Hepatocyte (in vitro differentiated cells): ENCODE data around the gene STX11. TPM values are rescaled to one million over a fixed set of nuclear protein-coding genes. Genes with fewer than 3 reads are reported as not detected.

Source experiments
- DNase-seq: peaks from one replicate; pipeline ENCODE4 v3.0.0-alpha.2; 2016; ENCODE audit warnings: low spot score
- H2AFZ ChIP-seq: fragments of 200-600 bp; sonication (generic); 2 replicates; pipeline ENCODE4 v1.6.0; 2016; ENCODE audit warnings: antibody characterized with exemption, mild to moderate bottlenecking
- H3K27ac ChIP-seq: fragments of 200-600 bp; sonication (generic); 2 replicates; pipeline ENCODE4 v1.5.1; 2016; ENCODE audit warnings: mild to moderate bottlenecking
- H3K27me3 ChIP-seq: fragments of 200-600 bp; sonication (generic); 2 replicates; pipeline ENCODE4 v1.6.1; 2016
- H3K36me3 ChIP-seq: fragments of 200-600 bp; sonication (generic); replicated peaks from 2 replicates; pipeline ENCODE4 v1.5.1; 2016; ENCODE audit warnings: low read depth; ENCODE audit not compliant: insufficient read depth
- H3K4me1 ChIP-seq: fragments of 200-600 bp; sonication (generic); 2 replicates; pipeline ENCODE4 v1.5.1; 2016; ENCODE audit warnings: mild to moderate bottlenecking, moderate library complexity; ENCODE audit not compliant: insufficient read depth
- H3K4me2 ChIP-seq: fragments of 200-600 bp; sonication (generic); 2 replicates; pipeline ENCODE4 v1.6.0; 2016
- H3K4me3 ChIP-seq: fragments of 200-600 bp; sonication (generic); 2 replicates; pipeline ENCODE4 v1.5.1; 2016; ENCODE audit warnings: mild to moderate bottlenecking
- H3K79me2 ChIP-seq: fragments of 200-600 bp; sonication (generic); 2 replicates; pipeline ENCODE4 v1.6.0; 2017; ENCODE audit warnings: mild to moderate bottlenecking
- H3K9me2 ChIP-seq: fragments of 200-600 bp; sonication (generic); replicated peaks from 2 replicates; pipeline ENCODE4 v1.6.0; 2017; ENCODE audit warnings: mild to moderate bottlenecking; ENCODE audit not compliant: insufficient read depth
- H3K9me3 ChIP-seq: fragments of 200-600 bp; sonication (generic); 2 replicates; pipeline ENCODE4 v1.5.1; 2016; ENCODE audit warnings: low read depth, mild to moderate bottlenecking
- H4K20me1 ChIP-seq: fragments of 200-600 bp; sonication (generic); 2 replicates; pipeline ENCODE4 v1.6.0; 2016; ENCODE audit warnings: mild to moderate bottlenecking; ENCODE audit not compliant: insufficient read depth, poor library complexity, severe bottlenecking
- EZH2 ChIP-seq: fragments of 200-600 bp; sonication (generic); IDR thresholded peaks from 2 replicates; pipeline ENCODE4 v1.6.1; 2016; ENCODE audit warnings: antibody characterized with exemption, mild to moderate bottlenecking, borderline replicate concordance
- EZH2phosphoT487 ChIP-seq: fragments of 200-600 bp; sonication (generic); IDR thresholded peaks from one replicate; pipeline ENCODE4 v1.6.1; 2018; ENCODE audit warnings: antibody characterized with exemption, mild to moderate bottlenecking, low read depth, moderate library complexity; ENCODE audit not compliant: unreplicated experiment, severe bottlenecking
- WGBS: methylation state at CpG from one replicate; pipeline ENCODE4 v1.1.6; 2016; ENCODE audit warnings: low lambda C conversion rate; ENCODE audit errors: missing lambda C conversion rate; 5-methylcytosine and 5-hydroxymethylcytosine counted together
- polyA plus RNA-seq: library from polyadenylated mRNA; unstranded; fragments of >200 nt; fragmentation: Nextera tagmentation; extraction: Ambion mirVana; gene quantifications from 2 replicates; pipeline ENCODE4 v1.2.1, GENCODE V29; 2016
- total RNA-seq: library from RNA; depleted of rRNA; stranded (reverse); fragments of >200 nt; gene quantifications from 2 replicates; pipeline ENCODE4 v1.2.3, GENCODE V29; 2014
- TF ChIP-seq, protein P1 (sequence below): fragments of 200-600 bp; sonication (generic); IDR thresholded peaks from 2 replicates; pipeline ENCODE4 v1.5.1; 2016; ENCODE audit warnings: antibody characterized with exemption, mild to moderate bottlenecking; ENCODE audit not compliant: poor library complexity

STX11 gene
- total and polyA plus RNA-seq, 2 experiments from 2014 or later: 0.27 to 0.48 TPM

GRCh38 chr6:144143878-144144277, 6.4 kb upstream of the STX11 start:
- Histone ChIP-seq H3K27me3 (peaks cover 16% of the 10 kb centered on the region), H3K4me3 (no peak overlapping the region), H3K79me2 (no peaks in the 10 kb centered on the region), H3K4me1 (no peaks in the 10 kb centered on the region), H3K27ac (no peak overlapping the region), H3K9me3 (no peaks in the 10 kb centered on the region), H4K20me1 (no peaks in the 10 kb centered on the region), H3K4me2 (no peak overlapping the region), H2AFZ (no peak overlapping the region), H3K36me3 (no peaks in the 10 kb centered on the region), H3K9me2 (no peaks in the 10 kb centered on the region)
- no peak for DNase-seq
- TF ChIP-seq EZH2phosphoT487 (no peak), EZH2 (no peak)
- TF ChIP-seq, protein P1, sequence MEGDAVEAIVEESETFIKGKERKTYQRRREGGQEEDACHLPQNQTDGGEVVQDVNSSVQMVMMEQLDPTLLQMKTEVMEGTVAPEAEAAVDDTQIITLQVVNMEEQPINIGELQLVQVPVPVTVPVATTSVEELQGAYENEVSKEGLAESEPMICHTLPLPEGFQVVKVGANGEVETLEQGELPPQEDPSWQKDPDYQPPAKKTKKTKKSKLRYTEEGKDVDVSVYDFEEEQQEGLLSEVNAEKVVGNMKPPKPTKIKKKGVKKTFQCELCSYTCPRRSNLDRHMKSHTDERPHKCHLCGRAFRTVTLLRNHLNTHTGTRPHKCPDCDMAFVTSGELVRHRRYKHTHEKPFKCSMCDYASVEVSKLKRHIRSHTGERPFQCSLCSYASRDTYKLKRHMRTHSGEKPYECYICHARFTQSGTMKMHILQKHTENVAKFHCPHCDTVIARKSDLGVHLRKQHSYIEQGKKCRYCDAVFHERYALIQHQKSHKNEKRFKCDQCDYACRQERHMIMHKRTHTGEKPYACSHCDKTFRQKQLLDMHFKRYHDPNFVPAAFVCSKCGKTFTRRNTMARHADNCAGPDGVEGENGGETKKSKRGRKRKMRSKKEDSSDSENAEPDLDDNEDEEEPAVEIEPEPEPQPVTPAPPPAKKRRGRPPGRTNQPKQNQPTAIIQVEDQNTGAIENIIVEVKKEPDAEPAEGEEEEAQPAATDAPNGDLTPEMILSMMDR: no peak

- H4K20me1 ChIP-seq: no peaks in the 10 kb centered on the region
- no peaks in the 10 kb centered on the region for H3K79me2 ChIP-seq
- peaks cover 26% of the 10 kb centered on the region for H3K27me3 ChIP-seq
- DNase-seq: no peak
- no peak overlapping the region for H3K4me2 ChIP-seq
- H3K4me1 ChIP-seq: peaks cover 4% of the 10 kb centered on the region
- H3K9me3 ChIP-seq: no peaks in the 10 kb centered on the region
- TF ChIP-seq EZH2 (no peak), EZH2phosphoT487 (no peak)
- TF ChIP-seq, protein P1: no peak
- H3K9me2 ChIP-seq: no peaks in the 10 kb centered on the region
- H2AFZ ChIP-seq: no peak overlapping the region
- no peak overlapping the region for H3K4me3 ChIP-seq
- WGBS: 95% methylated on average over 1 of the region's 1 CpG
- no peaks in the 10 kb centered on the region for H3K36me3 ChIP-seq
- no peak overlapping the region for H3K27ac ChIP-seq
These were observed 5.3 kb upstream of the STX11 start for GRCh38 chr6:144144996-144145395.

DNA sequence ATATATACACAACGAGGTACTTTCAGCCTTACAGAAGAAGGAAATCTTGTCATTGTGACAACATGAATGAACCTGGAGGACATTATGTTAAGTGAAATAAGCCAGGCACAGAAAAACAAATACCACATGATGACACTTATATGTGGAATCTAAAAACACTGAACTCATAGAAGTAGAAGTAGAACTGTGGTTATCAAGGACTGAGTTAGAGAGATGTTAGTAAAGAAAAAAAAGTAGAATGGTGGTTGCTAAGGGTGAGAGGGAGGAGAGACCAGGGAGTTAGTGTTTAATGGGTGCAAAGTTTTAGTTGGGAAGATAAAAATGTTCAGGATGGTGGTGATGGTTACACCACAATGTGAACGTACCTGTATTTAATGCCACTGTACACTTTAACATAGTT, 4.8 kb upstream of the STX11 start:
- Histone ChIP-seq H2AFZ (no peak overlapping the region), H3K4me1 (peaks cover 4% of the 10 kb centered on the region), H3K4me2 (no peak overlapping the region), H3K9me3 (no peaks in the 10 kb centered on the region), H3K36me3 (no peaks in the 10 kb centered on the region), H3K79me2 (no peaks in the 10 kb centered on the region), H4K20me1 (no peaks in the 10 kb centered on the region), H3K27ac (no peak overlapping the region), H3K9me2 (no peaks in the 10 kb centered on the region), H3K27me3 (peaks cover 28% of the 10 kb centered on the region), H3K4me3 (no peak overlapping the region)
- 81% methylated on average over 2 of the region's 2 CpGs for WGBS
- TF ChIP-seq EZH2 (no peak), EZH2phosphoT487 (no peak)
- TF ChIP-seq, protein P1: no peak
- DNase-seq: no peak

DNA sequence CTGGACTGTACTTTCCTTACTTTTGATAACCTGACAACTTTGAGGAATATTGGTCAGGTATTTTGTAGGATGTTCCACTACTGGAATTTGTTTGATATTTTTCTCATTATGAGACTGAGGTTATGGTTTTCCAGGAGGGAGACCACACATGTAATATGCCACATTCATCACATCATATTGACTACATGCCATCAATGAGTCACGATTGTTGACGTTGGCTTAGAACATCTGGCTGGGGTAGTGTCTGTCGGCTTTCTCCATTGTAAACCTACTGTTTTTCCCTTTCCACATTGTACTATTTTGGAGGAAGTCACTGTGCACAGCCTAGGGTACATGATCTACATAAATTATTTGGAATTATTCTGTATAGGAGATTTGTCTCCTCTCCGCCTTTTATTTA, 1.4 kb upstream of the STX11 start:
- Histone ChIP-seq H3K9me2 (no peaks in the 10 kb centered on the region), H3K4me2 (no peak overlapping the region), H4K20me1 (no peaks in the 10 kb centered on the region), H3K4me1 (peaks cover 14% of the 10 kb centered on the region), H3K36me3 (no peaks in the 10 kb centered on the region), H3K9me3 (no peaks in the 10 kb centered on the region), H2AFZ (no peak overlapping the region), H3K27me3 (peaks cover 50% of the 10 kb centered on the region), H3K79me2 (no peaks in the 10 kb centered on the region), H3K27ac (no peak overlapping the region), H3K4me3 (no peak overlapping the region)
- DNase-seq: no peak
- WGBS: 90% methylated on average over 4 of the region's 4 CpGs
- no peak for TF ChIP-seq EZH2
- TF ChIP-seq EZH2phosphoT487: no peak
- TF ChIP-seq, protein P1: no peak
